Left ventricle myocardium inferior (tissue), 1 donor: Measurements from ENCODE around the gene TMEM132D. TPM values are rescaled to one million over a fixed set of nuclear protein-coding genes. Genes with fewer than 3 reads are reported as not detected.

ENCODE experiments used
- DNase-seq: peaks from one replicate; pipeline ENCODE4 v3.0.0-alpha.2; 2020
- H3K27ac ChIP-seq: fragments of 200-600 bp; replicated peaks from 2 replicates; pipeline ENCODE4 v1.8.0; 2021
- H3K27me3 ChIP-seq: fragments of 200-600 bp; 2 replicates; pipeline ENCODE4 v1.8.0; 2021; ENCODE audit warnings: low read depth
- H3K36me3 ChIP-seq: fragments of 200-600 bp; 2 replicates; pipeline ENCODE4 v1.8.0; 2021
- H3K4me1 ChIP-seq: fragments of 200-600 bp; 2 replicates; pipeline ENCODE4 v1.8.0; 2021
- H3K4me3 ChIP-seq: fragments of 200-600 bp; 2 replicates; pipeline ENCODE4 v1.8.0; 2021; ENCODE audit warnings: mild to moderate bottlenecking, moderate library complexity
- H3K9me3 ChIP-seq: fragments of 200-600 bp; replicated peaks from 2 replicates; pipeline ENCODE4 v1.8.0; 2021
- CTCF ChIP-seq: fragments of 200-600 bp; IDR thresholded peaks from 2 replicates; pipeline ENCODE4 v1.8.0; 2021; ENCODE audit warnings: antibody characterized with exemption, mild to moderate bottlenecking, borderline replicate concordance
- intact Hi-C: fragments of 100-400 bp; cut with micrococcal nuclease; formaldehyde crosslinking; loops from one replicate; pipeline ENCODE4 v1.11.0; 2022
- total RNA-seq: library from RNA; stranded (reverse); fragmentation: NEBNext Ultra II Directional; extraction: Animal tissue kit (Norgen Biotek cat#: 25700); gene quantifications from one replicate; pipeline ENCODE4 v1.2.1, GENCODE V29; 2021
- donor health status: DM: no; HTN: yes; CAD: no; lungs with severe emphysema.

TMEM132D gene
- total RNA-seq, 1 donor from 2014 or later: not detected

GRCh38 chr12:129152351-129153104 is 751.3 kb downstream of the TMEM132D start:
- no peaks in the 10 kb centered on the region for H3K4me1 ChIP-seq
- peaks cover 54% of the 10 kb centered on the region for H3K27me3 ChIP-seq
- H3K4me3 ChIP-seq: no peak overlapping the region
- no peak overlapping the region for H3K27ac ChIP-seq
- no peaks in the 10 kb centered on the region for H3K36me3 ChIP-seq
- no peak for DNase-seq
- intact Hi-C loops: no loop called here
- no peak for TF ChIP-seq CTCF
- no peaks in the 10 kb centered on the region for H3K9me3 ChIP-seq

DNA sequence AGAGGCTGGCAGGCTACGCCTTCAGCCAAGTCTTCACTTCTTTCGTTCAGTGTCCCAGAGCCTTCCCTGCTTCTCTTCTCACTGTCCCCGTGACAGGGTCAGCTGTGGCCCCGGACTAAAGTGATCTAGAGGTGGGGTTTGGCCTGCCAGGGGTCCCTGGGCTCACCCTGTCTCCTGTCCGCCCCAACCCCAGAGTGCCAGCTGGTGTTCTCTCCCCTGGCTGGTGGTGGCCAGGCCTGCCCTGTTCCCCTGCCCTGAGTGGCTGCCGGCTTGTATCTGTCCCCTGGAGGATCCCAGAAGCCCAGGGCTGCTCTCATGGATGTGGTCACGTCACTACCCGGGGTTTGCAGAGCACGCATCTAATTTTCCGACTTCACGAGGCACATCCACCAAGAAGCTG is 753.1 kb downstream of the TMEM132D start:
- TF ChIP-seq CTCF: no peak
- H3K27me3 ChIP-seq: peaks cover 53% of the 10 kb centered on the region
- H3K4me3 ChIP-seq: no peak overlapping the region
- DNase-seq: no peak
- H3K27ac ChIP-seq: no peak overlapping the region
- intact Hi-C loops: no loop called here
- H3K4me1 ChIP-seq: no peaks in the 10 kb centered on the region
- H3K9me3 ChIP-seq: no peaks in the 10 kb centered on the region
- no peaks in the 10 kb centered on the region for H3K36me3 ChIP-seq

GRCh38 chr12:129145381-129145780 is 758.4 kb downstream of the TMEM132D start:
- Histone ChIP-seq H3K27ac (no peak overlapping the region), H3K27me3 (peaks cover 24% of the 10 kb centered on the region), H3K9me3 (no peaks in the 10 kb centered on the region), H3K4me1 (no peaks in the 10 kb centered on the region), H3K36me3 (no peaks in the 10 kb centered on the region), H3K4me3 (no peak overlapping the region)
- intact Hi-C loops: no loop called here
- DNase-seq: no peak
- no peak for TF ChIP-seq CTCF

GRCh38 chr12:129138776-129139175 is 765.0 kb downstream of the TMEM132D start:
- TF ChIP-seq CTCF: no peak
- Histone ChIP-seq H3K27me3 (peaks cover 10% of the 10 kb centered on the region), H3K4me1 (no peaks in the 10 kb centered on the region), H3K9me3 (no peaks in the 10 kb centered on the region), H3K36me3 (no peaks in the 10 kb centered on the region), H3K4me3 (no peak overlapping the region), H3K27ac (no peak overlapping the region)
- intact Hi-C loops: no loop called here
- DNase-seq: no peak

DNA sequence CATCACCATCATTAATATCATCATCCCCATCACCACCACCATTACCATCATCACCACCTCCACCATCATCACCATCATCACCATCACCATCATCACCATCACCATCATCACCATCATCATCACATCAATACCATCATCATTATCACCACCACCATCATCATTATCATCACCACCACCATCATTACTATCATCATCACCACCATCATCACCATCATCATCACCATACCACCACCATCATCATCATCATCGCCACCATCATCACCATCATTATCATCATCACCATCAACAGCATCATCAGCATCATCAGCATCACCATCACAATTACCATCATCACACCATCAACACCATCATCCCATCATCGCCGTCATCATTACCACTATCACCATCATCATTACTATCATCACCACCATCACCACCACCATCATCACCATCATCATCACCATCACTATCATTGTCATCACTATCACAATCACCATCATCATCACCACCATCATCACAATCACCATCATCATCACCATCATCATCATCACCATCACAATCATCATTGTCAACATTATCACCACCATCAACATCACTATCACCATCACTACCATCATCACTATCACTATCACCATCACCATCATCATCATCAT is 767.0 kb downstream of the TMEM132D start:
- Histone ChIP-seq H3K9me3 (no peaks in the 10 kb centered on the region), H3K4me3 (no peak overlapping the region), H3K4me1 (no peaks in the 10 kb centered on the region), H3K27ac (no peak overlapping the region), H3K36me3 (no peaks in the 10 kb centered on the region), H3K27me3 (peaks cover 5% of the 10 kb centered on the region)
- no peak for DNase-seq
- TF ChIP-seq CTCF: no peak
- intact Hi-C loops: no loop called here
